AG04449 (cell line): ENCODE data around the gene OR1D5.

Experiments used
- CTCF ChIA-PET: fragments of 350-600 bp; formaldehyde crosslinking; extraction: SDS; loops from one replicate; lab custom pipeline; 2021; ENCODE audit warnings: antibody characterized with exemption; lab: Yijun Ruan, JAX
- POLR2A ChIA-PET: fragments of 400-600, 350-600 bp; formaldehyde crosslinking; extraction: SDS; loops from one replicate; lab custom pipeline; 2020; ENCODE audit warnings: antibody characterized with exemption, inconsistent platforms; lab: Yijun Ruan, JAX
- DNase-seq: peaks from one replicate; pipeline ENCODE4 v3.0.0-alpha.2; 2010; ENCODE audit warnings: low read depth, low spot score
- H3K4me3 ChIP-seq: 2 replicates; pipeline ENCODE4 v1.5.1; 2011; ENCODE audit warnings: low read depth, mild to moderate bottlenecking, control low read depth, low read length
- CTCF ChIP-seq: IDR thresholded peaks from one replicate; pipeline ENCODE4 v1.5.1; 2011; ENCODE audit warnings: mild to moderate bottlenecking, moderate library complexity, low read length, control low read depth, inconsistent platforms; ENCODE audit not compliant: insufficient read depth; ENCODE audit errors: missing control alignments

OR1D5 gene

GRCh38 chr17:3046753-3047152, 16.7 kb downstream of the OR1D5 start:
- no peak for DNase-seq
- CTCF ChIA-PET, result no interaction called here
- TF ChIP-seq CTCF, result no peak
- H3K4me3 ChIP-seq, result no peak overlapping the region
- POLR2A ChIA-PET, result no interaction called here

- ChIA-PET POLR2A (no interaction called here), CTCF (no interaction called here)
- no peak for TF ChIP-seq CTCF
- H3K4me3 ChIP-seq, result no peak overlapping the region
- no peak for DNase-seq
These were observed 19.6 kb downstream of the OR1D5 start for GRCh38 chr17:3043737-3044365.

- no peak overlapping the region for H3K4me3 ChIP-seq
- no peak for TF ChIP-seq CTCF
- ChIA-PET CTCF (no interaction called here), POLR2A (no interaction called here)
- DNase-seq, result no peak
These were observed 22.5 kb downstream of the OR1D5 start for GRCh38 chr17:3040882-3041281.

GRCh38 chr17:3039736-3040135, 23.7 kb downstream of the OR1D5 start:
- ChIA-PET POLR2A (interaction anchor here (0.8 kb wide), 1 partner anchor 36 kb away, joined by 3 read pairs; no protein-coding TSS in a partner anchor), CTCF (interaction anchor here (0.8 kb wide), 1 partner anchor 608 kb away, joined by 3 read pairs; no protein-coding TSS in a partner anchor)
- no peak for DNase-seq
- no peak for TF ChIP-seq CTCF
- H3K4me3 ChIP-seq, result no peak overlapping the region

GRCh38 chr17:3038941-3039340, 24.5 kb downstream of the OR1D5 start:
- no peak for DNase-seq
- no peak overlapping the region for H3K4me3 ChIP-seq
- ChIA-PET CTCF (no interaction called here), POLR2A (no interaction called here)
- no peak for TF ChIP-seq CTCF

- no peak for TF ChIP-seq CTCF
- ChIA-PET POLR2A (no interaction called here), CTCF (no interaction called here)
- DNase-seq, result no peak
- no peak overlapping the region for H3K4me3 ChIP-seq
These were observed 26.1 kb downstream of the OR1D5 start for GRCh38 chr17:3037259-3037658.
